ENCODE data around the gene SELENOM. TPM values are rescaled to one million over a fixed set of nuclear protein-coding genes. Genes with fewer than 3 reads are reported as not detected.
A peak's percentile ranks its signal among the peaks of the same experiment; 100 is the strongest.

SELENOM gene
- total RNA-seq, 1 donor from 2014 or later = 1,262 TPM

GRCh38 chr22:31143038-31143437 is 35.7 kb upstream of the SELENOM start:
- Histone ChIP-seq H3K4me1 (peaks cover 0 to 11% of the 10 kb centered on the region in 2 donors), H3K27ac (peak overlapping the region in 1 of 2 donors; percentile 1), H3K4me3 (no peak overlapping the region), H3K27me3 (no peaks in the 10 kb centered on the region), H3K36me3 (no peaks in the 10 kb centered on the region), H3K9me3 (no peaks in the 10 kb centered on the region)
- intact Hi-C loops (cut with DNase I) = no loop called here
- DNase-seq (ENCODE audit: low spot score in 2 of 2) = no peak
- no peak for TF ChIP-seq CTCF (IDR thresholded peaks at IDR 0.05)

GRCh38 chr22:31142285-31142684 is 34.9 kb upstream of the SELENOM start:
- intact Hi-C loops (cut with DNase I) = no loop called here
- Histone ChIP-seq H3K9me3 (no peaks in the 10 kb centered on the region), H3K36me3 (no peaks in the 10 kb centered on the region), H3K27me3 (no peaks in the 10 kb centered on the region), H3K27ac (peak overlapping the region in 1 of 2 donors; percentile 1), H3K4me3 (no peak overlapping the region), H3K4me1 (peaks cover 0 to 11% of the 10 kb centered on the region in 2 donors)
- DNase-seq (ENCODE audit: low spot score in 2 of 2) = no peak
- TF ChIP-seq CTCF (IDR thresholded peaks at IDR 0.05) = no peak

GRCh38 chr22:31141551-31141950 is 34.2 kb upstream of the SELENOM start:
- Histone ChIP-seq H3K4me1 (peaks cover 0 to 11% of the 10 kb centered on the region in 2 donors), H3K27ac (no peak overlapping the region), H3K27me3 (no peaks in the 10 kb centered on the region), H3K36me3 (no peaks in the 10 kb centered on the region), H3K9me3 (no peaks in the 10 kb centered on the region), H3K4me3 (no peak overlapping the region)
- DNase-seq (ENCODE audit: low spot score in 2 of 2) = no peak
- TF ChIP-seq CTCF (IDR thresholded peaks at IDR 0.05) = no peak
- intact Hi-C loops (cut with DNase I) = no loop called here

- TF ChIP-seq CTCF (IDR thresholded peaks at IDR 0.05) = no peak
- DNase-seq (ENCODE audit: low spot score in 2 of 2) = no peak
- H3K4me1 ChIP-seq = peaks cover 0 to 11% of the 10 kb centered on the region in 2 donors
Observed at GRCh38 chr22:31140746-31141145, 33.4 kb upstream of the SELENOM start.

GRCh38 chr22:31139866-31140716 is 32.7 kb upstream of the SELENOM start, which contains the start of gene PLA2G3:
Gene PLA2G3 (minus strand): TSS chr22:31140508. CDS start chr22:31140354, 154 bp downstream.
- no peak within 1 kb of the TSS for H3K27ac ChIP-seq
- H3K4me1 ChIP-seq = peaks cover 0 to 11% of the 10 kb centered on the region in 2 donors
- H3K4me3 ChIP-seq = no peak within 1 kb of the TSS
- TF ChIP-seq CTCF (IDR thresholded peaks at IDR 0.05) = no peak
- DNase-seq (ENCODE audit: low spot score in 2 of 2) = no peak
- intact Hi-C loops (cut with DNase I) = no loop called here
- H3K9me3 ChIP-seq = no peaks in the 10 kb centered on the region
- no peaks in the 10 kb centered on the region for H3K27me3 ChIP-seq
- H3K36me3 ChIP-seq = no peaks in the 10 kb centered on the region

More at GRCh38 chr22:31140746-31141145, 33.4 kb upstream of the SELENOM start:
- intact Hi-C loops (cut with DNase I) = no loop called here
- H3K27me3 ChIP-seq = no peaks in the 10 kb centered on the region
- H3K36me3 ChIP-seq = no peaks in the 10 kb centered on the region
- H3K9me3 ChIP-seq = no peaks in the 10 kb centered on the region
- H3K27ac ChIP-seq = no peak overlapping the region
- H3K4me3 ChIP-seq = no peak overlapping the region
